ENCODE data around the gene GUSB. TPM values are rescaled to one million over a fixed set of nuclear protein-coding genes. Genes with fewer than 3 reads are reported as not detected.
A peak's percentile ranks its signal among the peaks of the same experiment; 100 is the strongest.

Gene GUSB
- total and polyA plus RNA-seq, 10 of the 15 experiments (the other 5 are each of a cell fraction or from before 2014, with no cell fraction given), result 9.8 to 71.2 (median 45.4) TPM

DNA sequence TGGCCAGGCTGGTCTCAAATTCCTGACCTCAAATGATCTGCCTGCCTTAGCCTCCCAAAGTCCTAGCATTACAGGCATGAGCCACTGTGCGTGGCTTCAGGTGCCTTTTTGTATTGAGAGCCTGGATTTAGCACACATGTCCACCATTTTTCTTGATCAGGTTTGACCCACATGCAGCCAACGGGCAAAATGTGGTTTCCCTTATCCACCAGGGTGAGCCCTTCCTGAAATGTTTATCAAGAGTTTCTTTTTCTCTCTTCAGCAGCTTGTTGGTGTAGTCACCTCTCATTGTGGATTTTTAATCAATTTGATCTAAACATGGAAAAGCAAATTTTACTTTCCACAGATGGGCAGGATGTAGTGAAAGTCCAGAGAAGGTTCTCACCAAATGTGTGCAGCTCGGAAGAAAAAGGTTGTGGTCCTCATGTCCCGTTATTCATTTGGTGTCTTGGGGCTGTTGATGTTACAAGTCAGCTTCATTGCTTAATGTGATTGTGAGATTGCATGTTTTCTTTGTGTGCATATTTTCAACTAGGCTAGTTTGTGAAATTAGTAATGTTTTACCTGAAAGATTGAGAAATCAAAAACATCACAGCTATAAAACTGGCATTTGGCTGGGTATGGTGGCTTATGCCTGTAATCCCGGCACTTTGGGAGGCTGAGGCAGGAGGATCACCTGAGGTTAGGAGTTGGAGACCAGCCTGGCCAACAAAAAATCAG, 28.9 kb downstream of the GUSB start (continued):
- no peak for TF ChIP-seq RAD51 (IDR thresholded peaks at IDR 0.05)
- TF ChIP-seq, protein P1, sequence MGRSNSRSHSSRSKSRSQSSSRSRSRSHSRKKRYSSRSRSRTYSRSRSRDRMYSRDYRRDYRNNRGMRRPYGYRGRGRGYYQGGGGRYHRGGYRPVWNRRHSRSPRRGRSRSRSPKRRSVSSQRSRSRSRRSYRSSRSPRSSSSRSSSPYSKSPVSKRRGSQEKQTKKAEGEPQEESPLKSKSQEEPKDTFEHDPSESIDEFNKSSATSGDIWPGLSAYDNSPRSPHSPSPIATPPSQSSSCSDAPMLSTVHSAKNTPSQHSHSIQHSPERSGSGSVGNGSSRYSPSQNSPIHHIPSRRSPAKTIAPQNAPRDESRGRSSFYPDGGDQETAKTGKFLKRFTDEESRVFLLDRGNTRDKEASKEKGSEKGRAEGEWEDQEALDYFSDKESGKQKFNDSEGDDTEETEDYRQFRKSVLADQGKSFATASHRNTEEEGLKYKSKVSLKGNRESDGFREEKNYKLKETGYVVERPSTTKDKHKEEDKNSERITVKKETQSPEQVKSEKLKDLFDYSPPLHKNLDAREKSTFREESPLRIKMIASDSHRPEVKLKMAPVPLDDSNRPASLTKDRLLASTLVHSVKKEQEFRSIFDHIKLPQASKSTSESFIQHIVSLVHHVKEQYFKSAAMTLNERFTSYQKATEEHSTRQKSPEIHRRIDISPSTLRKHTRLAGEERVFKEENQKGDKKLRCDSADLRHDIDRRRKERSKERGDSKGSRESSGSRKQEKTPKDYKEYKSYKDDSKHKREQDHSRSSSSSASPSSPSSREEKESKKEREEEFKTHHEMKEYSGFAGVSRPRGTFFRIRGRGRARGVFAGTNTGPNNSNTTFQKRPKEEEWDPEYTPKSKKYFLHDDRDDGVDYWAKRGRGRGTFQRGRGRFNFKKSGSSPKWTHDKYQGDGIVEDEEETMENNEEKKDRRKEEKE (IDR thresholded peaks at IDR 0.05), result no peak
- TF ChIP-seq IKZF2 (IDR thresholded peaks at IDR 0.05), result no peak
- no peak for TF ChIP-seq TAF1 (IDR thresholded peaks at IDR 0.05; ENCODE audit: borderline replicate concordance, low read depth, low read length)
- TF ChIP-seq EP300 (IDR thresholded peaks at IDR 0.05; ENCODE audit: borderline replicate concordance in 1 of 2, control insufficient read depth in 1 of 2, low read depth in 2 of 2, low read length in 2 of 2), result no peak

DNA sequence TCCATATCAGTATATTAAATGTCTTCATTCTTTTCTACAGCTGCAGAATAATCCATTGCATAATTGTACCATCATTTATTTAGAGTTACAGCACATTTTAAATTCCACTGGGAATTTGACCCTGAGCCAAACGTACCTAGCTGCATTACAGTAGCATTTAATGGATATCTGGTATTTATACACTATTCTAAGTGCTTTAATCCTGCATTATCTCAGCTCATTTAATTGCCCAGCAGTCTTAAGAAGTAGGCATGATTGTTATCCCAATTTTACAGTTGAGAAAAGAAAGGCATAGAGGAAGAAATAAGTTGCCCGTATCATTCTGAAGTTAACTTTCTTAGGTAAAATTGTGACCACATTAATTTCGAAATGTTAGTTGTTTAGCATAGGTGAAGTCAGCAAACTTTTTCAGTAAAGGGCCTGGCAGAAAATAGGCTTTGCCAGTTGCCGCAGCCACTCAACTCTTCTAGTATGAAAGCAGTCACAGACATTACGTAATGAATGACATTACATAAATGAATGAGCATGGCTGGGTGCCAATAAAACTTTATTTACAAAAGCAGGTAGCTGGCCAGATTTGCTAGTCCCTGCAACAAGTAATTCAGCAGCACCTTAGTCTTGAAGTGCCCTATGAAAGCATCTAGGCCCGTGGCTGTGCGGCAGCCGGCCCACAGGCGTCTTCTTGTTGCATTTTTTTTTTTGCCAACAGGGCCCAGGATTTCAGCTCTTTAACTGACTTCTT, 30.0 kb downstream of the GUSB start:
- H3K79me2 ChIP-seq (ENCODE audit: control insufficient read depth, insufficient read depth, low read length), result no peaks in the 10 kb centered on the region
- no peaks in the 10 kb centered on the region for H3K9me3 ChIP-seq (replicated peaks; ENCODE audit: control insufficient read depth, insufficient read depth, low read length)
- no peaks in the 10 kb centered on the region for H3K27me3 ChIP-seq (replicated peaks in 1 of 2; ENCODE audit: control insufficient read depth in 2 of 2, insufficient read depth in 2 of 2, low read length in 1 of 2)
- no TSS peak for BruUV-seq (replicated peaks)
- H3K4me3 ChIP-seq, result no peak overlapping the region
- POLR2A ChIA-PET, result no interaction called here
- no peak for FAIRE-seq
- H3K27ac ChIP-seq (ENCODE audit: control insufficient read depth, insufficient read depth), result no peak overlapping the region
- no peak overlapping the region for H3K9ac ChIP-seq (ENCODE audit: control insufficient read depth, insufficient read depth, low read length)
- CTCF ChIA-PET, result no interaction called here
- H3K4me1 ChIP-seq (ENCODE audit: control insufficient read depth, insufficient read depth, low read length), result no peaks in the 10 kb centered on the region
- H2AFZ ChIP-seq (ENCODE audit: control insufficient read depth, low read depth, low read length), result no peak overlapping the region
- RAD21 ChIA-PET (ENCODE audit: unreplicated experiment), result no interaction called here
- 84% methylated on average over 9 of the region's 9 CpGs for WGBS (ENCODE audit: insufficient coverage, insufficient replicate concordance, low lambda C conversion rate, missing lambda C conversion rate)
- intact Hi-C loops (cut with micrococcal nuclease; ENCODE audit: unreplicated experiment) (loop anchor here (10.0 kb wide), 1 partner anchor 227 kb away; no protein-coding TSS in a partner anchor), in situ Hi-C loops (cut with MboI) (no loop called here)
- TF ChIP-seq, protein P2, sequence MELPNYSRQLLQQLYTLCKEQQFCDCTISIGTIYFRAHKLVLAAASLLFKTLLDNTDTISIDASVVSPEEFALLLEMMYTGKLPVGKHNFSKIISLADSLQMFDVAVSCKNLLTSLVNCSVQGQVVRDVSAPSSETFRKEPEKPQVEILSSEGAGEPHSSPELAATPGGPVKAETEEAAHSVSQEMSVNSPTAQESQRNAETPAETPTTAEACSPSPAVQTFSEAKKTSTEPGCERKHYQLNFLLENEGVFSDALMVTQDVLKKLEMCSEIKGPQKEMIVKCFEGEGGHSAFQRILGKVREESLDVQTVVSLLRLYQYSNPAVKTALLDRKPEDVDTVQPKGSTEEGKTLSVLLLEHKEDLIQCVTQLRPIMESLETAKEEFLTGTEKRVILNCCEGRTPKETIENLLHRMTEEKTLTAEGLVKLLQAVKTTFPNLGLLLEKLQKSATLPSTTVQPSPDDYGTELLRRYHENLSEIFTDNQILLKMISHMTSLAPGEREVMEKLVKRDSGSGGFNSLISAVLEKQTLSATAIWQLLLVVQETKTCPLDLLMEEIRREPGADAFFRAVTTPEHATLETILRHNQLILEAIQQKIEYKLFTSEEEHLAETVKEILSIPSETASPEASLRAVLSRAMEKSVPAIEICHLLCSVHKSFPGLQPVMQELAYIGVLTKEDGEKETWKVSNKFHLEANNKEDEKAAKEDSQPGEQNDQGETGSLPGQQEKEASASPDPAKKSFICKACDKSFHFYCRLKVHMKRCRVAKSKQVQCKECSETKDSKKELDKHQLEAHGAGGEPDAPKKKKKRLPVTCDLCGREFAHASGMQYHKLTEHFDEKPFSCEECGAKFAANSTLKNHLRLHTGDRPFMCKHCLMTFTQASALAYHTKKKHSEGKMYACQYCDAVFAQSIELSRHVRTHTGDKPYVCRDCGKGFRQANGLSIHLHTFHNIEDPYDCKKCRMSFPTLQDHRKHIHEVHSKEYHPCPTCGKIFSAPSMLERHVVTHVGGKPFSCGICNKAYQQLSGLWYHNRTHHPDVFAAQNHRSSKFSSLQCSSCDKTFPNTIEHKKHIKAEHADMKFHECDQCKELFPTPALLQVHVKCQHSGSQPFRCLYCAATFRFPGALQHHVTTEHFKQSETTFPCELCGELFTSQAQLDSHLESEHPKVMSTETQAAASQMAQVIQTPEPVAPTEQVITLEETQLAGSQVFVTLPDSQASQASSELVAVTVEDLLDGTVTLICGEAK (IDR thresholded peaks at IDR 0.05; ENCODE audit: borderline replicate concordance), result peak; percentile 44; the same call in 1 of the 2 replicates
- no peak for TF ChIP-seq IKZF2 (IDR thresholded peaks at IDR 0.05)
- H3K4me2 ChIP-seq (ENCODE audit: control insufficient read depth, insufficient read depth), result no peak overlapping the region
- no peak for DNase-seq (ENCODE audit: low read depth, low spot score)
- no peak for ATAC-seq
- H3K36me3 ChIP-seq (ENCODE audit: control insufficient read depth in 2 of 2, insufficient read depth in 2 of 2, low read length in 1 of 2), result peaks cover 2 to 7% of the 10 kb centered on the region in 2 experiments
- SMC1A ChIA-PET (ENCODE audit: uncharacterized antibody, unreplicated experiment), result interaction anchor here (0.5 to 1.3 kb wide), 2 partner anchors 11 to 35 kb away, joined by 3 read pairs; no protein-coding TSS in a partner anchor
- H4K20me1 ChIP-seq (ENCODE audit: control insufficient read depth, insufficient read depth), result no peaks in the 10 kb centered on the region

All from GM12878 (cell line).